HepG2 (cell line): Measurements from ENCODE around the gene CORO7. TPM values are rescaled to one million over a fixed set of nuclear protein-coding genes. Genes with fewer than 3 reads are reported as not detected.
A peak's percentile ranks its signal among the peaks of the same experiment; 100 is the strongest.

Source experiments
- BCL6 ChIP-seq: IDR thresholded peaks from 2 replicates; pipeline ENCODE4 v1.6.1; 2016; ENCODE audit warnings: missing genetic modification reagents, missing compliant biosample characterization
- BRCA1 ChIP-seq: sonication (generic); formaldehyde crosslinking; IDR thresholded peaks from 2 replicates; pipeline ENCODE4 v1.4.0; 2020; ENCODE audit warnings: missing genetic modification reagents
- BRD4 ChIP-seq: sonication (generic); formaldehyde crosslinking; IDR thresholded peaks from 2 replicates; pipeline ENCODE4 v1.4.0; 2020; ENCODE audit warnings: missing genetic modification reagents
- CREB1 ChIP-seq, 2 experiments: fragments of 450-650 bp in 1 of 2; IDR thresholded peaks; 2 replicates each; pipeline ENCODE4 v1.6.1; 2016 to 2017; ENCODE audit warnings: control low read depth in 1 of 2, mild to moderate bottlenecking in 1 of 2, missing compliant biosample characterization in 1 of 2, missing genetic modification characterization in 1 of 2
- KLF16 ChIP-seq, 2 experiments: sonication (generic) in 1 of 2; formaldehyde crosslinking in 1 of 2; IDR thresholded peaks; 2 replicates each; pipeline versions ENCODE4 v1.6.1 to v1.8.0; 2016 to 2023; ENCODE audit warnings: missing genetic modification reagents in 2 of 2, missing compliant biosample characterization in 1 of 2
- MAX ChIP-seq: IDR thresholded peaks from 2 replicates; pipeline ENCODE4 v1.6.1; 2012; ENCODE audit warnings: inconsistent platforms
- NFYB ChIP-seq: sonication (generic); formaldehyde crosslinking; IDR thresholded peaks from 2 replicates; pipeline ENCODE4 v1.4.0; 2020; ENCODE audit warnings: missing genetic modification reagents
- PAXIP1 ChIP-seq: sonication (generic); formaldehyde crosslinking; conservative IDR thresholded peaks from 2 replicates; pipeline ENCODE4 v1.4.0; 2020; ENCODE audit warnings: mild to moderate bottlenecking, missing genetic modification reagents, moderate library complexity
- PHB2 ChIP-seq: fragments of 450-650 bp; IDR thresholded peaks from 2 replicates; pipeline ENCODE4 v1.6.1; 2018; ENCODE audit not compliant: partially characterized antibody
- TEAD3 ChIP-seq: optimal IDR thresholded peaks from 2 replicates; pipeline ENCODE3; 2016; ENCODE audit warnings: borderline replicate concordance
- ZBTB25 ChIP-seq: IDR thresholded peaks from 2 replicates; pipeline ENCODE4 v1.6.1; 2018; ENCODE audit warnings: missing genetic modification reagents
- ZKSCAN1 ChIP-seq: fragments of 150-350 bp; IDR thresholded peaks from 2 replicates; pipeline ENCODE4 v1.6.1; 2014; ENCODE audit warnings: low read length
- ZNF431 ChIP-seq: sonication (generic); formaldehyde crosslinking; IDR thresholded peaks from 2 replicates; pipeline ENCODE4 v1.9.0; 2022; ENCODE audit warnings: missing genetic modification reagents, low read depth, mild to moderate bottlenecking, borderline replicate concordance
- ZNF574 ChIP-seq: sonication (generic); formaldehyde crosslinking; IDR thresholded peaks from 2 replicates; pipeline ENCODE4 v1.4.0; 2020; ENCODE audit warnings: missing genetic modification reagents
- ZNF687 ChIP-seq: sonication (generic); formaldehyde crosslinking; IDR thresholded peaks from 2 replicates; pipeline ENCODE4 v1.5.1; 2020; ENCODE audit warnings: mild to moderate bottlenecking, missing genetic modification reagents, moderate library complexity
- ZNF781 ChIP-seq: sonication (generic); formaldehyde crosslinking; IDR thresholded peaks from 2 replicates; pipeline ENCODE4 v1.5.1; 2020; ENCODE audit warnings: borderline replicate concordance, mild to moderate bottlenecking, missing genetic modification reagents; ENCODE audit errors: not compliant biosample characterization
- polyA plus RNA-seq, 8 experiments: library from polyadenylated mRNA; depleted of rRNA in 3 of 8; stranded (reverse) in 7 of 8; unstranded in 1 of 8; fragments of >200 nt; fragmentation: Illumina TruSeq in 4 of 8; extraction: Trizol in 4 of 8; gene quantifications; 2 replicates each; pipeline versions ENCODE4 v1.2.1 to v1.2.3, GENCODE V29; 2011 to 2016; ENCODE audit warnings: low read depth in 4 of 8, missing spikeins in 1 of 8, mixed read lengths in 1 of 8; ENCODE audit not compliant: insufficient read depth in 1 of 8
- total RNA-seq, 5 experiments: library from RNA; depleted of rRNA; stranded (reverse); fragments of >200 nt; fragmentation: Illumina TruSeq; extraction: Trizol; gene quantifications; 2 replicates each; pipeline ENCODE4 v1.2.3, GENCODE V29; 2016; ENCODE audit warnings: low read depth in 1 of 5

Gene CORO7
- total and polyA plus RNA-seq, 2 of the 13 experiments (the other 11 are each of a cell fraction or from before 2014, with no cell fraction given) = 9.9 to 14.3 TPM

- TF ChIP-seq ZNF574 (CRISPR knock-in tag) = peak; percentile 33; the same call in 1 of the 2 replicates
- no peak for TF ChIP-seq BRCA1 (CRISPR knock-in tag)
- no peak for TF ChIP-seq ZNF781 (CRISPR knock-in tag)
- no peak for TF ChIP-seq ZNF431
- TF ChIP-seq PAXIP1 (CRISPR knock-in tag) = peak; percentile 47; the same call in 1 of the 2 replicates
- no peak for TF ChIP-seq BCL6 (CRISPR knock-in tag)
- no peak for TF ChIP-seq BRD4
- no peak for TF ChIP-seq ZBTB25 (CRISPR knock-in tag)
- no peak for TF ChIP-seq KLF16 (CRISPR knock-in tag; IDR thresholded peaks at IDR 0.05)
- no peak for TF ChIP-seq PHB2
- no peak for TF ChIP-seq TEAD3 (CRISPR knock-in tag)
- no peak for TF ChIP-seq ZKSCAN1
- peak; percentile 74 for TF ChIP-seq ZNF687 (CRISPR knock-in tag)
- TF ChIP-seq NFYB = no peak
- peak; percentile 34; the same call in 1 of the 2 replicates for TF ChIP-seq MAX
- no peak for TF ChIP-seq CREB1 (IDR thresholded peaks at IDR 0.05)
- TF ChIP-seq CREB1 (CRISPR knock-in tag; IDR thresholded peaks at IDR 0.05) = no peak
Measured at GRCh38 chr16:4389051-4389955, 27.1 kb downstream of the CORO7 start (continued).
